ENCODE data around the gene VPS13C.

DNA sequence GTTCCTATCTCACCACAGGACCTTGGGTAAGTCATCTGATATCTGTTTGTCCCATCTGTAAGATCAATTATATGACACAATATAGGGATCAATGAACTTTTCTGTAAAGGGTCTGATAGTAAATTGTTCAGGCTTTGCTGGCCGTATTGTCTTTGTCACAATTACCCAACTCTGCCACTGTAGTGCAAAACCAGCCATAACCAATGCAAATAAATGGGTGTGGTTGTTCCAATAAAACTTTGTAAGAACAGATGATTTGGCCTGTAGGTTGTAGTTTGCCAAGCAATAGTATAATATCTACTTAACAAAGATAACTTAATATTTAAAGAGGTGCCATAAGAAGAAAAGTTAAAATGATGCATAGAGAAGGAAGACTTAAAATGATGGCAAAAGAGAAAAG lies 210.8 kb downstream of the VPS13C start:
- no peak for TF ChIP-seq LEF1 (IDR thresholded peaks at IDR 0.05; ENCODE audit: borderline replicate concordance)
- TF ChIP-seq SP1 (IDR thresholded peaks at IDR 0.05), result no peak
